WTC11 (cell line): ENCODE results near the gene SIM2. TPM values are rescaled to one million over a fixed set of nuclear protein-coding genes. Genes with fewer than 3 reads are reported as not detected.

Source experiments
- ATAC-seq: fragments of 200-7000 bp; cut with Tn5 transposase; 2 replicates; pipeline ENCODE4 v1.10.0; 2021; ENCODE audit warnings: mild to moderate bottlenecking, moderate library complexity
- CTCF ChIA-PET: fragments of 300-600 bp; sonication (Branson Sonifier 250); formaldehyde crosslinking; loops from one replicate; lab custom pipeline; 2021; ENCODE audit warnings: antibody characterized with exemption; lab: Charles Lee
- POLR2A ChIA-PET: fragments of 350-600 bp; sonication (Branson Sonifier 250); formaldehyde crosslinking; loops from one replicate; lab custom pipeline; 2021; ENCODE audit warnings: antibody characterized with exemption; lab: Charles Lee
- DNase-seq: peaks from one replicate; pipeline ENCODE4 v3.0.0; 2021; ENCODE audit warnings: low spot score
- H3K27ac Mint-ChIP-seq: 2 replicates; pipeline ENCODE4 v1.8.0; 2021; ENCODE audit warnings: mixed read lengths
- H3K27me3 Mint-ChIP-seq: 2 replicates; pipeline ENCODE4 v1.8.0; 2021; ENCODE audit warnings: low read depth, mild to moderate bottlenecking, moderate library complexity, mixed read lengths
- H3K36me3 Mint-ChIP-seq: 2 replicates; pipeline ENCODE4 v1.8.0; 2021; ENCODE audit warnings: mixed read lengths
- H3K4me1 Mint-ChIP-seq: 2 replicates; pipeline ENCODE4 v1.8.0; 2022; ENCODE audit warnings: mixed read lengths
- H3K4me3 Mint-ChIP-seq: 2 replicates; pipeline ENCODE4 v1.8.0; 2021; ENCODE audit warnings: mild to moderate bottlenecking, moderate library complexity, mixed read lengths
- H3K9me3 Mint-ChIP-seq: 2 replicates; pipeline ENCODE4 v1.8.0; 2021; ENCODE audit warnings: mixed read lengths
- ATF6 ChIP-seq: sonication (generic); formaldehyde crosslinking; IDR thresholded peaks from 2 replicates; pipeline ENCODE4 v1.8.1; 2023; ENCODE audit warnings: mild to moderate bottlenecking, missing genetic modification reagents
- CBFB ChIP-seq: sonication (generic); formaldehyde crosslinking; IDR thresholded peaks from 2 replicates; pipeline ENCODE4 v1.8.1; 2022; ENCODE audit warnings: mild to moderate bottlenecking, low read depth, missing genetic modification reagents
- CREM ChIP-seq: sonication (generic); formaldehyde crosslinking; IDR thresholded peaks from 2 replicates; pipeline ENCODE4 v1.8.1; 2022; ENCODE audit warnings: mild to moderate bottlenecking, missing genetic modification reagents, moderate library complexity
- ESRRA ChIP-seq: sonication (generic); formaldehyde crosslinking; IDR thresholded peaks from 2 replicates; pipeline ENCODE4 v1.8.1; 2022; ENCODE audit warnings: mild to moderate bottlenecking, missing genetic modification reagents, borderline replicate concordance
- FOXK1 ChIP-seq: sonication (generic); formaldehyde crosslinking; IDR thresholded peaks from 2 replicates; pipeline ENCODE4 v1.8.0; 2022; ENCODE audit warnings: mild to moderate bottlenecking, moderate library complexity, missing genetic modification reagents
- FOXP1 ChIP-seq: sonication (generic); formaldehyde crosslinking; IDR thresholded peaks from 2 replicates; pipeline ENCODE4 v1.8.0; 2022; ENCODE audit warnings: missing genetic modification reagents, mild to moderate bottlenecking, moderate library complexity, borderline replicate concordance
- GRHL2 ChIP-seq: fragments of 250-450 bp; sonication (Bioruptor Pico); IDR thresholded peaks from 2 replicates; pipeline ENCODE4 v1.8.0; 2022; ENCODE audit warnings: mild to moderate bottlenecking, moderate library complexity; ENCODE audit not compliant: insufficient replicate concordance, severe bottlenecking
- HMGXB4 ChIP-seq: sonication (generic); formaldehyde crosslinking; IDR thresholded peaks from 2 replicates; pipeline ENCODE4 v1.8.1; 2023; ENCODE audit warnings: mild to moderate bottlenecking, moderate library complexity, missing genetic modification reagents
- JUN ChIP-seq: sonication (generic); formaldehyde crosslinking; IDR thresholded peaks from 2 replicates; pipeline ENCODE4 v1.8.0; 2023; ENCODE audit warnings: mild to moderate bottlenecking, missing genetic modification reagents
- PRRX2 ChIP-seq: fragments of 250-450 bp; sonication (Bioruptor Pico); IDR thresholded peaks from 2 replicates; pipeline ENCODE4 v1.8.0; 2021; ENCODE audit warnings: mild to moderate bottlenecking
- SOX15 ChIP-seq: fragments of 250-450 bp; sonication (Bioruptor Pico); IDR thresholded peaks from 2 replicates; pipeline ENCODE4 v1.9.0; 2021; ENCODE audit warnings: mild to moderate bottlenecking
- TEAD1 ChIP-seq: sonication (generic); formaldehyde crosslinking; IDR thresholded peaks from 2 replicates; pipeline ENCODE4 v1.8.0; 2022; ENCODE audit warnings: mild to moderate bottlenecking, missing genetic modification reagents
- ZBTB43 ChIP-seq: sonication (generic); formaldehyde crosslinking; IDR thresholded peaks from 2 replicates; pipeline ENCODE4 v1.8.1; 2023; ENCODE audit warnings: mild to moderate bottlenecking, missing genetic modification reagents
- ZNF121 ChIP-seq: sonication (generic); formaldehyde crosslinking; IDR thresholded peaks from 2 replicates; pipeline ENCODE4 v1.8.0; 2023; ENCODE audit warnings: missing genetic modification reagents
- ZNF281 ChIP-seq: sonication (generic); formaldehyde crosslinking; IDR thresholded peaks from 2 replicates; pipeline ENCODE4 v1.8.0; 2023; ENCODE audit warnings: mild to moderate bottlenecking, missing genetic modification reagents
- ZNF317 ChIP-seq: sonication (generic); formaldehyde crosslinking; IDR thresholded peaks from 2 replicates; pipeline ENCODE4 v1.8.1; 2023; ENCODE audit warnings: low read depth, mild to moderate bottlenecking, moderate library complexity, missing genetic modification reagents, borderline replicate concordance
- ZNF423 ChIP-seq: fragments of 250-450 bp; sonication (Bioruptor Pico); IDR thresholded peaks from 2 replicates; pipeline ENCODE4 v2.1.2; 2022; ENCODE audit warnings: mild to moderate bottlenecking, moderate library complexity
- total RNA-seq: library from RNA; stranded (reverse); gene quantifications from 3 replicates; pipeline ENCODE4 v1.2.3, GENCODE V29; 2021
- TF ChIP-seq, protein P1 (sequence below): sonication (generic); formaldehyde crosslinking; conservative IDR thresholded peaks from 2 replicates; pipeline ENCODE4 v1.8.1; 2022; ENCODE audit warnings: mild to moderate bottlenecking, missing genetic modification reagents
- TF ChIP-seq, protein P2 (sequence below): sonication (generic); formaldehyde crosslinking; IDR thresholded peaks from 2 replicates; pipeline ENCODE4 v1.8.0; 2022; ENCODE audit warnings: mild to moderate bottlenecking, missing genetic modification reagents
- TF ChIP-seq, protein P3 (sequence below): sonication (generic); formaldehyde crosslinking; conservative IDR thresholded peaks from 2 replicates; pipeline ENCODE4 v1.8.1; 2023; ENCODE audit warnings: mild to moderate bottlenecking, low read depth, missing genetic modification reagents, moderate library complexity

Gene SIM2
- total RNA-seq, 1 experiment from 2014 or later, result 0.17 TPM

DNA sequence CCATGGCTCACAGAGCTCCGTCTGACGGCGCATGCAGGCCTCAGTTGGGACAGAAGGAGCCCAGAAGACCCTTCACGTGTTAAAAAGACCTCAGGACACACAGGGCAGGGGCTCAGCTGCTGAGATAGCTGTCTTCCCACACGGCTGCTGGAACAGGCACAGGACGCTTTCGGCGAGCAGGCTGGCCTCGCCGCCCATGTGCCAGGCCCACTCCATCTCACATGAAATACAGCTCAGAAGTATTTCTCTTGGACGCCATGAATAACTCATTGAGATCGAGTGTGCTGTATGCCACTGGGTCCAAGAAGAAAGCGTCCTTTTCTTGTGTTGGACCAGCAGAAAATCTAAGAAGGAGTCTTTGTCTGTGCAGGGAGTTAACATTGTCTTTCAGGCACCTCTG, 69.6 kb downstream of the SIM2 start (continued):
- TF ChIP-seq ZNF281 (no peak), JUN (CRISPR knock-in tag) (no peak), PRRX2 (no peak), TEAD1 (CRISPR knock-in tag) (no peak), ATF6 (CRISPR knock-in tag) (no peak), ZBTB43 (CRISPR knock-in tag) (no peak), ZNF317 (CRISPR knock-in tag) (no peak), FOXP1 (CRISPR knock-in tag) (no peak), HMGXB4 (CRISPR knock-in tag) (no peak), FOXK1 (no peak), ZNF423 (CRISPR knock-in tag) (no peak)
- TF ChIP-seq, protein P1, sequence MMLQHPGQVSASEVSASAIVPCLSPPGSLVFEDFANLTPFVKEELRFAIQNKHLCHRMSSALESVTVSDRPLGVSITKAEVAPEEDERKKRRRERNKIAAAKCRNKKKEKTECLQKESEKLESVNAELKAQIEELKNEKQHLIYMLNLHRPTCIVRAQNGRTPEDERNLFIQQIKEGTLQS, result no peak
- TF ChIP-seq, protein P2, sequence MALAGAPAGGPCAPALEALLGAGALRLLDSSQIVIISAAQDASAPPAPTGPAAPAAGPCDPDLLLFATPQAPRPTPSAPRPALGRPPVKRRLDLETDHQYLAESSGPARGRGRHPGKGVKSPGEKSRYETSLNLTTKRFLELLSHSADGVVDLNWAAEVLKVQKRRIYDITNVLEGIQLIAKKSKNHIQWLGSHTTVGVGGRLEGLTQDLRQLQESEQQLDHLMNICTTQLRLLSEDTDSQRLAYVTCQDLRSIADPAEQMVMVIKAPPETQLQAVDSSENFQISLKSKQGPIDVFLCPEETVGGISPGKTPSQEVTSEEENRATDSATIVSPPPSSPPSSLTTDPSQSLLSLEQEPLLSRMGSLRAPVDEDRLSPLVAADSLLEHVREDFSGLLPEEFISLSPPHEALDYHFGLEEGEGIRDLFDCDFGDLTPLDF (CRISPR knock-in tag), result no peak

DNA sequence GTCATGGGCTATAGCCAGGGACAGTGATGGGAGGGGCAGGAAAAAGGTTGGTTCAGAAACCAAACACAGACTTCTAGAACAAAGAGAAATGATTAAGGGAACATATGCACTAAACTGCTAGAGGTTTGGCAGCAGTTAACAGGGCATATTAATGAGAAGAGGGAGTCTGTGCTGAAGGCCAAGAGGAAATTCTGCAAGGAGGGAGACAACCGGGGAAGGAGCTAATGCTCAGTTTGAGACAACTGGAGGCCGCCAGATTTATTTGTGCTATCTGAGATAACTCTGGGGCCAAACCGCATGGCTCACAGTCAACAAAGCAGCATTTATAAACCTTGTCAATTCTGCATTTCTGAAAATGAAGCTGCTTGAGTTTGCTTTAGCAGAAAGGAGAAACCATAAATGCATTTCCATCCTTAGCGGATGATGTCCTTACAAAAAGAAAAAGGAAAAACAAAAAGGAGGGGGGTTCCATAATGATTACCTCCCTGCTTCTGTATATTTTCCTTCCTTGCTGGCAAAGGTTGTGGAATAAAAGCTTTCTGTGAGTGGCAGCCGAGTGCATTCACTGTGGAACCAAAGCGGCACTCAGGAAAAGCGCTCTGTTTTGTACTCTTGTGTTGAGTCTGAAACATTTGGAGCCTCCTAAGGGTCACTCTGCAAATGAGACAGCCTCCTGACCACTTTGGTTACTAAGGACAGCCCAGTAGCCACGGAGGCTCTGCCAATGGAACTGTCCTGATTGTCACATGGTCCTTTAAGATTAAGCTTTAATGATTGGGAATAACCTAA, 70.3 kb downstream of the SIM2 start:
- TF ChIP-seq ZNF121 (CRISPR knock-in tag) (no peak), JUN (CRISPR knock-in tag) (no peak), GRHL2 (CRISPR knock-in tag) (no peak), ZNF423 (CRISPR knock-in tag) (no peak), ZNF281 (no peak), CREM (CRISPR knock-in tag) (no peak), CBFB (CRISPR knock-in tag) (no peak), SOX15 (no peak), ESRRA (no peak)
- TF ChIP-seq, protein P3, sequence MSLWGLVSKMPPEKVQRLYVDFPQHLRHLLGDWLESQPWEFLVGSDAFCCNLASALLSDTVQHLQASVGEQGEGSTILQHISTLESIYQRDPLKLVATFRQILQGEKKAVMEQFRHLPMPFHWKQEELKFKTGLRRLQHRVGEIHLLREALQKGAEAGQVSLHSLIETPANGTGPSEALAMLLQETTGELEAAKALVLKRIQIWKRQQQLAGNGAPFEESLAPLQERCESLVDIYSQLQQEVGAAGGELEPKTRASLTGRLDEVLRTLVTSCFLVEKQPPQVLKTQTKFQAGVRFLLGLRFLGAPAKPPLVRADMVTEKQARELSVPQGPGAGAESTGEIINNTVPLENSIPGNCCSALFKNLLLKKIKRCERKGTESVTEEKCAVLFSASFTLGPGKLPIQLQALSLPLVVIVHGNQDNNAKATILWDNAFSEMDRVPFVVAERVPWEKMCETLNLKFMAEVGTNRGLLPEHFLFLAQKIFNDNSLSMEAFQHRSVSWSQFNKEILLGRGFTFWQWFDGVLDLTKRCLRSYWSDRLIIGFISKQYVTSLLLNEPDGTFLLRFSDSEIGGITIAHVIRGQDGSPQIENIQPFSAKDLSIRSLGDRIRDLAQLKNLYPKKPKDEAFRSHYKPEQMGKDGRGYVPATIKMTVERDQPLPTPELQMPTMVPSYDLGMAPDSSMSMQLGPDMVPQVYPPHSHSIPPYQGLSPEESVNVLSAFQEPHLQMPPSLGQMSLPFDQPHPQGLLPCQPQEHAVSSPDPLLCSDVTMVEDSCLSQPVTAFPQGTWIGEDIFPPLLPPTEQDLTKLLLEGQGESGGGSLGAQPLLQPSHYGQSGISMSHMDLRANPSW (CRISPR knock-in tag), result no peak
- H3K27me3 Mint-ChIP-seq, result no peaks in the 10 kb centered on the region
- CTCF ChIA-PET, result interaction anchor here (1.3 kb wide), 1 partner anchor 148 kb away, joined by 5 read pairs; no protein-coding TSS in a partner anchor
- no peak for ATAC-seq
- no peaks in the 10 kb centered on the region for H3K36me3 Mint-ChIP-seq
- POLR2A ChIA-PET, result no interaction called here
- H3K4me1 Mint-ChIP-seq, result 0 out of 2 replicates have a peak, but pooled peaks cover 7% of the 10 kb centered on the region
- no peaks in the 10 kb centered on the region for H3K9me3 Mint-ChIP-seq
- no peak for DNase-seq
- no peak overlapping the region for H3K4me3 Mint-ChIP-seq
- H3K27ac Mint-ChIP-seq, result peak overlapping the region; percentile 1; the same call in 1 of the 2 replicates
